T-helper 1 cell treated with Interleukin-12 subunit alpha and Interleukin-12 subunit beta and Interleukin-4 antibody, amounts not matched to agents 30 μg/mL and 1 μg/mL, for 36 hours (primary cell): ENCODE data around the gene LZTR1.
"Not testable (repeated sequence)": the region's sequence is repeated elsewhere in the genome, so short reads cannot be mapped to it uniquely, and the experiment has no call there.

Experiments used
- H3K27ac Mint-ChIP-seq: one replicate; pipeline ENCODE4 v1.8.0; 2021; ENCODE audit warnings: mild to moderate bottlenecking, mixed read lengths
- H3K27me3 Mint-ChIP-seq: one replicate; pipeline ENCODE4 v1.8.0; 2021; ENCODE audit warnings: low read depth, mixed read lengths
- H3K36me3 Mint-ChIP-seq: one replicate; pipeline ENCODE4 v1.8.0; 2021; ENCODE audit warnings: low read depth, mixed read lengths
- H3K4me1 Mint-ChIP-seq: one replicate; pipeline ENCODE4 v1.8.0; 2021; ENCODE audit warnings: low read depth, mixed read lengths
- H3K4me3 Mint-ChIP-seq: one replicate; pipeline ENCODE4 v1.8.0; 2021; ENCODE audit warnings: mild to moderate bottlenecking, moderate library complexity, mixed read lengths
- H3K9me3 Mint-ChIP-seq: one replicate; pipeline ENCODE4 v1.8.0; 2021; ENCODE audit warnings: mixed read lengths

Gene LZTR1

GRCh38 chr22:20981787-20982562 is at the start of gene LZTR1:
Gene LZTR1, plus strand, starts transcription at chr22:20982297. Its CDS starts 75 bp downstream, at chr22:20982372.
- Mint-ChIP-seq H3K27ac (peak within 1 kb of the TSS; percentile 89), H3K4me1 (peaks cover 29% of the 10 kb centered on the region), H3K4me3 (peak within 1 kb of the TSS; percentile 93), H3K9me3 (peaks cover 12% of the 10 kb centered on the region), H3K36me3 (peaks cover 8% of the 10 kb centered on the region), H3K27me3 (no peaks in the 10 kb centered on the region)

- Mint-ChIP-seq H3K36me3 (peaks cover 25% of the 10 kb centered on the region), H3K27me3 (no peaks in the 10 kb centered on the region), H3K4me1 (peaks cover 21% of the 10 kb centered on the region), H3K4me3 (no peak overlapping the region), H3K27ac (no peak overlapping the region), H3K9me3 (no peaks in the 10 kb centered on the region)
Measured at GRCh38 chr22:20933910-20934309, 48.2 kb upstream of the LZTR1 start.

- H3K9me3 Mint-ChIP-seq, H3K4me3 Mint-ChIP-seq, H3K27ac Mint-ChIP-seq, H3K27me3 Mint-ChIP-seq: not testable (repeated sequence)
- Mint-ChIP-seq H3K4me1 (peaks cover 19% of the 10 kb centered on the region), H3K36me3 (peaks cover 22% of the 10 kb centered on the region)
Measured at GRCh38 chr22:20935049-20935448, 47.0 kb upstream of the LZTR1 start.

GRCh38 chr22:20935780-20936539 is 46.1 kb upstream of the LZTR1 start:
- Mint-ChIP-seq H3K4me1 (peaks cover 23% of the 10 kb centered on the region), H3K36me3 (peaks cover 25% of the 10 kb centered on the region)
- not testable (repeated sequence) for H3K9me3 Mint-ChIP-seq, H3K27me3 Mint-ChIP-seq, H3K4me3 Mint-ChIP-seq, H3K27ac Mint-ChIP-seq

GRCh38 chr22:20937031-20937793 is 44.9 kb upstream of the LZTR1 start:
- Mint-ChIP-seq H3K4me3 (no peak overlapping the region), H3K27ac (no peak overlapping the region), H3K4me1 (peaks cover 30% of the 10 kb centered on the region), H3K27me3 (no peaks in the 10 kb centered on the region), H3K9me3 (no peaks in the 10 kb centered on the region), H3K36me3 (peaks cover 25% of the 10 kb centered on the region)

- Mint-ChIP-seq H3K36me3 (peaks cover 25% of the 10 kb centered on the region), H3K27ac (no peak overlapping the region), H3K9me3 (no peaks in the 10 kb centered on the region), H3K27me3 (no peaks in the 10 kb centered on the region), H3K4me1 (peaks cover 31% of the 10 kb centered on the region), H3K4me3 (no peak overlapping the region)
Measured at GRCh38 chr22:20937794-20938671, 44.1 kb upstream of the LZTR1 start.

GRCh38 chr22:20939457-20940185 is 42.5 kb upstream of the LZTR1 start:
- Mint-ChIP-seq H3K4me1 (peaks cover 33% of the 10 kb centered on the region), H3K36me3 (peaks cover 21% of the 10 kb centered on the region)
- not testable (repeated sequence) for H3K4me3 Mint-ChIP-seq, H3K9me3 Mint-ChIP-seq, H3K27ac Mint-ChIP-seq, H3K27me3 Mint-ChIP-seq

GRCh38 chr22:20940186-20940651 is 41.9 kb upstream of the LZTR1 start:
- no peak overlapping the region for H3K27ac Mint-ChIP-seq
- peaks cover 34% of the 10 kb centered on the region for H3K4me1 Mint-ChIP-seq
- no peak overlapping the region for H3K4me3 Mint-ChIP-seq
- no peaks in the 10 kb centered on the region for H3K27me3 Mint-ChIP-seq
- peaks cover 21% of the 10 kb centered on the region for H3K36me3 Mint-ChIP-seq
- no peaks in the 10 kb centered on the region for H3K9me3 Mint-ChIP-seq

GRCh38 chr22:20940904-20941385 is 41.2 kb upstream of the LZTR1 start:
- Mint-ChIP-seq H3K4me3 (no peak overlapping the region), H3K9me3 (no peaks in the 10 kb centered on the region), H3K27me3 (no peaks in the 10 kb centered on the region), H3K36me3 (peaks cover 21% of the 10 kb centered on the region), H3K4me1 (peaks cover 36% of the 10 kb centered on the region), H3K27ac (no peak overlapping the region)

GRCh38 chr22:20942203-20942902 is 39.7 kb upstream of the LZTR1 start:
- not testable (repeated sequence) for H3K27ac Mint-ChIP-seq
- H3K36me3 Mint-ChIP-seq: peaks cover 16% of the 10 kb centered on the region

GRCh38 chr22:20943104-20943933 is 38.8 kb upstream of the LZTR1 start:
- Mint-ChIP-seq H3K27me3 (no peaks in the 10 kb centered on the region), H3K36me3 (peaks cover 16% of the 10 kb centered on the region), H3K4me1 (peaks cover 43% of the 10 kb centered on the region), H3K4me3 (no peak overlapping the region), H3K9me3 (no peaks in the 10 kb centered on the region), H3K27ac (no peak overlapping the region)

More at GRCh38 chr22:20942203-20942902, 39.7 kb upstream of the LZTR1 start:
- not testable (repeated sequence) for H3K27me3 Mint-ChIP-seq, H3K9me3 Mint-ChIP-seq, H3K4me3 Mint-ChIP-seq
- peaks cover 40% of the 10 kb centered on the region for H3K4me1 Mint-ChIP-seq

GRCh38 chr22:20944042-20944441 is 38.1 kb upstream of the LZTR1 start:
- H3K4me3 Mint-ChIP-seq: no peak overlapping the region
- H3K9me3 Mint-ChIP-seq: no peaks in the 10 kb centered on the region
- H3K27ac Mint-ChIP-seq: no peak overlapping the region
- peaks cover 41% of the 10 kb centered on the region for H3K4me1 Mint-ChIP-seq
- H3K27me3 Mint-ChIP-seq: no peaks in the 10 kb centered on the region
- peaks cover 14% of the 10 kb centered on the region for H3K36me3 Mint-ChIP-seq
